Coronary artery (tissue), 2 donors: ENCODE measurements around the gene KLHL30.

ENCODE experiments used
- DNase-seq: peaks from one replicate; pipeline ENCODE4 v3.0.0-alpha.2; 2017; ENCODE audit warnings: low spot score
- H3K27ac ChIP-seq, 2 donors: fragments of 200-600 bp; sonication (generic); one replicate each; pipeline ENCODE4 v1.5.1; 2016 to 2019
- H3K4me3 ChIP-seq: fragments of 200-600 bp; sonication (generic); 2 replicates; pipeline ENCODE4 v1.5.1; 2016; ENCODE audit warnings: mild to moderate bottlenecking, moderate library complexity
- CTCF ChIP-seq: fragments of 200-600 bp; sonication (generic); IDR thresholded peaks from one replicate; pipeline ENCODE4 v1.5.1; 2019; ENCODE audit warnings: antibody characterized with exemption

Gene KLHL30

GRCh38 chr2:238174291-238174690 is 35.8 kb downstream of the KLHL30 start:
- Histone ChIP-seq H3K4me3 (no peak overlapping the region), H3K27ac (no peak overlapping the region)
- no peak for TF ChIP-seq CTCF
- DNase-seq, result no peak

GRCh38 chr2:238174701-238175100 is 36.2 kb downstream of the KLHL30 start:
- DNase-seq, result no peak
- Histone ChIP-seq H3K4me3 (no peak overlapping the region), H3K27ac (no peak overlapping the region)
- no peak for TF ChIP-seq CTCF

GRCh38 chr2:238176613-238177012 is 38.1 kb downstream of the KLHL30 start:
- no peak overlapping the region for H3K27ac ChIP-seq
- no peak overlapping the region for H3K4me3 ChIP-seq
- no peak for TF ChIP-seq CTCF
- no peak for DNase-seq

GRCh38 chr2:238180554-238180953 is 42.1 kb downstream of the KLHL30 start:
- no peak for TF ChIP-seq CTCF
- Histone ChIP-seq H3K4me3 (no peak overlapping the region), H3K27ac (no peak overlapping the region)
- no peak for DNase-seq

- DNase-seq, result no peak
- Histone ChIP-seq H3K27ac (no peak overlapping the region), H3K4me3 (no peak overlapping the region)
- no peak for TF ChIP-seq CTCF
Measured at GRCh38 chr2:238182362-238182761, 43.9 kb downstream of the KLHL30 start.

GRCh38 chr2:238183821-238184220 is 45.4 kb downstream of the KLHL30 start:
- TF ChIP-seq CTCF, result no peak
- no peak for DNase-seq
- no peak overlapping the region for H3K4me3 ChIP-seq
- no peak overlapping the region for H3K27ac ChIP-seq

- no peak for DNase-seq
- Histone ChIP-seq H3K4me3 (no peak overlapping the region), H3K27ac (no peak overlapping the region)
- no peak for TF ChIP-seq CTCF
Measured at GRCh38 chr2:238187618-238188548, 49.4 kb downstream of the KLHL30 start.
